Tibial nerve (tissue), 4 donors: ENCODE data around the gene H6PD.

Source experiments
- CTCF ChIP-seq, 5 experiments: fragments of 200-600 bp in 3 of 5; fragments of 450-650 bp in 2 of 5; sonication (generic) in 3 of 5; IDR thresholded peaks; one replicate each; pipeline ENCODE4 v1.5.1; 2016 to 2019; ENCODE audit warnings: antibody characterized with exemption in 5 of 5, mild to moderate bottlenecking in 3 of 5, moderate library complexity in 2 of 5
- EP300 ChIP-seq, 2 donors: sonication (generic); formaldehyde crosslinking; IDR thresholded peaks; one replicate each; pipeline ENCODE4 v1.6.1; 2017; ENCODE audit warnings: antibody characterized with exemption in 2 of 2, mild to moderate bottlenecking in 1 of 2
- POLR2A ChIP-seq, 2 donors: fragments of 450-650 bp; IDR thresholded peaks; one replicate each; pipeline ENCODE4 v1.6.1; 2017; ENCODE audit warnings: antibody characterized with exemption in 2 of 2, mild to moderate bottlenecking in 2 of 2, moderate library complexity in 2 of 2

GRCh38 chr1:9265968-9266367 lies 31.4 kb downstream of the H6PD start:
- no peak for TF ChIP-seq POLR2A (IDR thresholded peaks at IDR 0.05)
- TF ChIP-seq CTCF (IDR thresholded peaks at IDR 0.05) = no peak
- TF ChIP-seq EP300 (IDR thresholded peaks at IDR 0.05) = no peak
